Loucy (cell line): ENCODE results near the gene SP6.

ENCODE experiments used
- H2AFZ ChIP-seq: fragments of 200-600 bp; sonication (generic); 2 replicates; pipeline ENCODE4 v1.6.0; 2016; ENCODE audit warnings: antibody characterized with exemption, mild to moderate bottlenecking, low read length, moderate library complexity
- H3F3A ChIP-seq: fragments of 200-600 bp; 2 replicates; pipeline ENCODE4 v1.6.0; 2016; ENCODE audit warnings: antibody characterized with exemption, low read depth, mild to moderate bottlenecking
- H3K27me3 ChIP-seq: fragments of 200-600 bp; sonication (generic); 2 replicates; pipeline ENCODE4 v1.6.1; 2014; ENCODE audit warnings: low read length, mild to moderate bottlenecking; ENCODE audit not compliant: insufficient read depth, poor library complexity, severe bottlenecking
- H3K36me3 ChIP-seq: fragments of 200-600 bp; sonication (generic); 2 replicates; pipeline ENCODE4 v1.6.1; 2016; ENCODE audit warnings: low read length; ENCODE audit not compliant: insufficient read depth
- H3K4me1 ChIP-seq: fragments of 200-600 bp; sonication (generic); 2 replicates; pipeline ENCODE4 v1.5.1; 2014; ENCODE audit warnings: low read length, mild to moderate bottlenecking; ENCODE audit not compliant: insufficient read depth, poor library complexity, severe bottlenecking
- H3K4me2 ChIP-seq: fragments of 200-600 bp; sonication (generic); 2 replicates; pipeline ENCODE4 v1.6.0; 2014; ENCODE audit warnings: antibody characterized with exemption, low read length, low read depth, mild to moderate bottlenecking; ENCODE audit not compliant: poor library complexity, severe bottlenecking
- H3K4me3 ChIP-seq: fragments of 200-600 bp; sonication (generic); 2 replicates; pipeline ENCODE4 v1.5.1; 2014; ENCODE audit warnings: low read length, mild to moderate bottlenecking, mixed read lengths; ENCODE audit not compliant: poor library complexity, severe bottlenecking
- H3K79me2 ChIP-seq: fragments of 200-600 bp; sonication (generic); 2 replicates; pipeline ENCODE4 v1.6.1; 2014; ENCODE audit warnings: low read length; ENCODE audit not compliant: insufficient read depth
- H3K9ac ChIP-seq: fragments of 200-600 bp; sonication (generic); 2 replicates; pipeline ENCODE4 v1.6.0; 2014; ENCODE audit warnings: mild to moderate bottlenecking, low read depth, low read length, moderate library complexity; ENCODE audit not compliant: poor library complexity, severe bottlenecking
- H3K9me2 ChIP-seq: fragments of 200-600 bp; sonication (generic); replicated peaks from 2 replicates; pipeline ENCODE4 v1.6.1; 2016; ENCODE audit warnings: low read depth, low read length, mixed read lengths
- H3K9me3 ChIP-seq: fragments of 200-600 bp; sonication (generic); 2 replicates; pipeline ENCODE4 v1.6.1; 2014; ENCODE audit warnings: mild to moderate bottlenecking, antibody characterized with exemption, low read length, low read depth; ENCODE audit not compliant: insufficient read depth
- H4K20me1 ChIP-seq: fragments of 200-600 bp; sonication (generic); 2 replicates; pipeline ENCODE4 v1.6.0; 2014; ENCODE audit warnings: antibody characterized with exemption, low read length, mild to moderate bottlenecking; ENCODE audit not compliant: insufficient read depth, poor library complexity, severe bottlenecking
- CTCF ChIP-seq: fragments of 200-600 bp; sonication (generic); conservative IDR thresholded peaks from 2 replicates; pipeline ENCODE4 v1.5.1; 2014; ENCODE audit warnings: mild to moderate bottlenecking, antibody characterized with exemption, low read length
- EZH2phosphoT487 ChIP-seq: fragments of 200-600 bp; IDR thresholded peaks from 2 replicates; pipeline ENCODE4 v1.6.1; 2018; ENCODE audit warnings: antibody characterized with exemption, mild to moderate bottlenecking, moderate library complexity, borderline replicate concordance

The SP6 gene

GRCh38 chr17:47840001-47840741 lies 10.8 kb downstream of the SP6 start:
- H3K4me1 ChIP-seq = peaks cover 28% of the 10 kb centered on the region

DNA sequence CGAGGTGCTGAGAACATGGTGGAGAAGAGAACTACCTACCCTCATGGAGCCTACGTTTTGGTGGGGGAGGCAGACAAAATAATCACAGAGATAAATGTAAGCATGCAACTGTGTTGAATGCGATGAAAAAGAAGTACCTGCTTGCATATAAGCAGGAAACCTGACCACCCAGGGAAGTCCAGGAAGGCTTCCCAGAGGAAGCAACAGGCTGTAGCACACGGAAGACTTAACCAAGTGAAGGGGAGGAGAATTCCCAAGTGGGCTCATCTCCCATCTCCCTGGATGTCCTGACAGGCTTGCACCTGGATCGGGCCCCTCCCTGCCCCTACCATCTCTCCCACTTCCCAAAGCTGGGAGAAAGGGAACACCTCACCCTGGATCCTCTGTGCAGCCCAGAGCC lies 11.9 kb downstream of the SP6 start:
- peak overlapping the region; percentile 91 for H3K4me2 ChIP-seq
- no peak overlapping the region for H3K9ac ChIP-seq
- H3K4me1 ChIP-seq = peaks cover 36% of the 10 kb centered on the region

More at GRCh38 chr17:47840001-47840741, 10.8 kb downstream of the SP6 start:
- H3K36me3 ChIP-seq = no peaks in the 10 kb centered on the region
- no peaks in the 10 kb centered on the region for H3F3A ChIP-seq
- no peaks in the 10 kb centered on the region for H3K9me2 ChIP-seq
- no peaks in the 10 kb centered on the region for H3K27me3 ChIP-seq
- no peak for TF ChIP-seq CTCF
- no peak for TF ChIP-seq EZH2phosphoT487
- peaks cover 19% of the 10 kb centered on the region for H3K79me2 ChIP-seq
- H3K4me2 ChIP-seq = peak overlapping the region; percentile 91
- H3K9me3 ChIP-seq = no peaks in the 10 kb centered on the region
- no peaks in the 10 kb centered on the region for H4K20me1 ChIP-seq
- H2AFZ ChIP-seq = peak overlapping the region; percentile 85
- H3K9ac ChIP-seq = peak overlapping the region; percentile 85
- peak overlapping the region; percentile 77 for H3K4me3 ChIP-seq

DNA sequence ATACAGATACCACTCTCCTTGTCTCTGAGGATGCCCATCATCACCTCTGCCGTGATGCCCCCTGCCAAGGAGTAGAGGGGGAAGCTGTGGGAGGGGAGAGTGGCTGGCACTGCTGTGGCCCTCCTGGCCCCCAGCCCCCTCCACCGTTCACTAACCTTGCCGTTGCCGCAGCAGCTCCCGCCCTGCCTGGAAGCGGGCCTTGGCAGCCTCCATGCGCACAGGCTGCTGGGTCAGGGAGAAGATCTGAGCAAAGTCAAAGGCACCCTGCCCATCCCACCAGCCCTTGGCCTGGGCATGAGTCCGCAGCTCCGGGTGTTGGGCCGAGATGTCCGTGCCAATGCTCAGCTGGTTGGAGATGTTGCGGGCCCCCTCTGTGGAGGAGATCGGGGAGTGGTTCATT lies 12.3 kb downstream of the SP6 start:
- Histone ChIP-seq H3K4me1 (peaks cover 36% of the 10 kb centered on the region), H3K36me3 (no peaks in the 10 kb centered on the region), H3K27me3 (no peaks in the 10 kb centered on the region), H3K9me3 (no peaks in the 10 kb centered on the region), H3K79me2 (peaks cover 19% of the 10 kb centered on the region), H3K4me2 (peak overlapping the region; percentile 91), H3K9me2 (no peaks in the 10 kb centered on the region), H2AFZ (no peak overlapping the region), H3K4me3 (no peak overlapping the region), H3F3A (no peaks in the 10 kb centered on the region), H3K9ac (no peak overlapping the region), H4K20me1 (no peaks in the 10 kb centered on the region)
- no peak for TF ChIP-seq EZH2phosphoT487
- no peak for TF ChIP-seq CTCF

More for the DNA sequence above, 11.9 kb downstream of the SP6 start:
- H3K9me3 ChIP-seq = no peaks in the 10 kb centered on the region
- H3K27me3 ChIP-seq = no peaks in the 10 kb centered on the region
- H3K9me2 ChIP-seq = no peaks in the 10 kb centered on the region
- no peak for TF ChIP-seq EZH2phosphoT487
- no peak for TF ChIP-seq CTCF
- H3K36me3 ChIP-seq = no peaks in the 10 kb centered on the region
- H3F3A ChIP-seq = no peaks in the 10 kb centered on the region
- H4K20me1 ChIP-seq = no peaks in the 10 kb centered on the region
- peaks cover 19% of the 10 kb centered on the region for H3K79me2 ChIP-seq
- peak overlapping the region; percentile 77 for H3K4me3 ChIP-seq
- no peak overlapping the region for H2AFZ ChIP-seq
